Brain microvascular endothelial cell (primary cell): ENCODE measurements around the gene CACNA1I.

Experiments used
- DNase-seq: peaks from one replicate; pipeline ENCODE4 v3.0.0-alpha.2; 2020
- H3K27ac ChIP-seq: fragments of 250-450 bp; sonication (Bioruptor Pico); 2 replicates; pipeline ENCODE4 v1.5.1; 2020; ENCODE audit warnings: mild to moderate bottlenecking, moderate library complexity
- H3K27me3 ChIP-seq: fragments of 250-450 bp; sonication (Bioruptor Pico); replicated peaks from 2 replicates; pipeline ENCODE4 v1.5.1; 2020; ENCODE audit warnings: mild to moderate bottlenecking
- H3K36me3 ChIP-seq: fragments of 250-450 bp; sonication (Bioruptor Pico); replicated peaks from 2 replicates; pipeline ENCODE4 v1.5.1; 2020; ENCODE audit warnings: mild to moderate bottlenecking
- H3K4me3 ChIP-seq: 2 replicates; pipeline ENCODE4 v1.5.1; 2011; ENCODE audit warnings: low read depth, mild to moderate bottlenecking, control low read depth, low read length, moderate library complexity
- CTCF ChIP-seq: IDR thresholded peaks from 2 replicates; pipeline ENCODE4 v1.5.1; 2011; ENCODE audit warnings: low read depth, mild to moderate bottlenecking, moderate library complexity, low read length, control low read depth, inconsistent platforms; ENCODE audit errors: missing control alignments
- in situ Hi-C: cut with HindIII; loops from 2 replicates; pipeline ENCODE4 v1.10.0; 2017; ENCODE audit warnings: low sequenced_read_pairs, low pct_ligation_motif_present

CACNA1I gene

GRCh38 chr22:39595622-39596172, 25.1 kb downstream of the CACNA1I start:
- TF ChIP-seq CTCF, result no peak
- in situ Hi-C loops, result no loop called here
- Histone ChIP-seq H3K27ac (no peak overlapping the region), H3K36me3 (no peaks in the 10 kb centered on the region), H3K4me3 (no peak overlapping the region), H3K27me3 (peaks cover 13% of the 10 kb centered on the region)
- DNase-seq, result no peak

- DNase-seq, result no peak
- no peaks in the 10 kb centered on the region for H3K36me3 ChIP-seq
- H3K27me3 ChIP-seq, result peaks cover 19% of the 10 kb centered on the region
- in situ Hi-C loops, result no loop called here
- no peak overlapping the region for H3K4me3 ChIP-seq
- H3K27ac ChIP-seq, result no peak overlapping the region
- TF ChIP-seq CTCF, result no peak
These were observed 26.0 kb downstream of the CACNA1I start for GRCh38 chr22:39596601-39597000.

GRCh38 chr22:39597236-39597869, 26.8 kb downstream of the CACNA1I start:
- in situ Hi-C loops, result no loop called here
- no peaks in the 10 kb centered on the region for H3K36me3 ChIP-seq
- peaks cover 19% of the 10 kb centered on the region for H3K27me3 ChIP-seq
- no peak overlapping the region for H3K27ac ChIP-seq
- no peak overlapping the region for H3K4me3 ChIP-seq
- no peak for DNase-seq
- no peak for TF ChIP-seq CTCF

GRCh38 chr22:39598017-39598965, 27.7 kb downstream of the CACNA1I start:
- in situ Hi-C loops, result no loop called here
- H3K27ac ChIP-seq, result no peak overlapping the region
- no peak overlapping the region for H3K4me3 ChIP-seq
- no peak for DNase-seq
- peak; percentile 30 for TF ChIP-seq CTCF
- H3K36me3 ChIP-seq, result no peaks in the 10 kb centered on the region
- peaks cover 19% of the 10 kb centered on the region for H3K27me3 ChIP-seq

GRCh38 chr22:39600491-39601179, 30.1 kb downstream of the CACNA1I start:
- in situ Hi-C loops, result no loop called here

More at GRCh38 chr22:39600491-39601179, 30.1 kb downstream of the CACNA1I start:
- Histone ChIP-seq H3K27ac (no peak overlapping the region), H3K36me3 (no peaks in the 10 kb centered on the region), H3K4me3 (no peak overlapping the region), H3K27me3 (peaks cover 19% of the 10 kb centered on the region)
- no peak for TF ChIP-seq CTCF
- DNase-seq, result no peak
